HG03196 (cell line): ENCODE measurements around the gene CPNE4.
"Not testable (repeated sequence)": the region's sequence is repeated elsewhere in the genome, so short reads cannot be mapped to it uniquely, and the experiment has no call there.

Experiments
- ATAC-seq: cut with Tn5 transposase; IDR thresholded peaks from one replicate; pipeline ENCODE4 v1.9.1; 2021; ENCODE audit not compliant: unreplicated experiment

The CPNE4 gene

DNA sequence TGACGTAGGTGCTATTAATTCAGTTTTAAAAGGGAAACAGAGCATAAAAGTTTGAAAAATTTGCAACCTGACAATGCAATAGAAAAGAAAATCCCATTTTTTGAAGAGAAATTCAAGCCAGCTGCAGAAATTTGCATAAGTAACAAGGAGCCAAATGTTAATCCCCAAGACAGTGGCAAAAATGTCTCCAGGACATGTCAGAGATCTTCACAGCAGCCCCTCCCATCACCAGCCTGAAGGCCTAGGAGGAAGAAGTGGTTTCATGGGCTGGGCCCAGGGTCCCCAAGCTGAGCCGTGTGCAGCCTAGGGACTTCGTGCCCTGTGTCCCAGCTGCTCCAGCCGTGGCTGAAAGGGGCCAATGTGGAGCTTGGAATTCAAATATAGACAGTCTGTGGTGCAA, 148.9 kb downstream of the CPNE4 start:
- not testable (repeated sequence) for ATAC-seq

DNA sequence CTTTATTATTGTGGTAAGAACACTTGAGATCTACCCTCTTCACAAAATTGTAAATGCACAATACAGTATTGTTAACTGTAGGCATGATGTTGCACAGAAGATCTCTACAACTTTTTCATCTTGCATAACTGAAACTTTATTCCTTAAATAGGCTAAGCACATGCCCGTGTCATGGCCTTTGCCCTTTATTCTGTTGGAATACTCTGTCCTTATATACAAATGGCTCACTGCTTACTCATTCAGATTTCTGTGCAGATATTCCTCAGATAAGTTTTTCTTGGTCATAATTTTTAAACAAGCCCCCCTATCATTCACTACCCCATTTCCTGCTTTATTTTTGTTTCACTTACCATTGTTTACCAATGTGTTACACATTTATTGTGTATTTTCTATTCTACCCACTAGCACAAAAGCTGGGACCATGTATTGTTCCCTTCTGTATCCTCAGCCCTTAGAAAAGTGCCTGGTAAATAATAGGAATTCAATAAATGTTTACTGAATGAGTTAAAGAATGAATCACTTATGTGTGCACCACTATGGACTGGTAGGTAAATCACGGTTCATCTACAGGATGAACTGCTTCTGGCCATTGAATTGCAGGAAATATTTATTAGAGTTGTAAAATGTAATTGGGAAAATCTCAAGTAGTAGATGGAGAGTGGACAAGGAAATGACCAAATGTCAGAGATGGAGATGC, 151.0 kb downstream of the CPNE4 start:
- no peak for ATAC-seq

DNA sequence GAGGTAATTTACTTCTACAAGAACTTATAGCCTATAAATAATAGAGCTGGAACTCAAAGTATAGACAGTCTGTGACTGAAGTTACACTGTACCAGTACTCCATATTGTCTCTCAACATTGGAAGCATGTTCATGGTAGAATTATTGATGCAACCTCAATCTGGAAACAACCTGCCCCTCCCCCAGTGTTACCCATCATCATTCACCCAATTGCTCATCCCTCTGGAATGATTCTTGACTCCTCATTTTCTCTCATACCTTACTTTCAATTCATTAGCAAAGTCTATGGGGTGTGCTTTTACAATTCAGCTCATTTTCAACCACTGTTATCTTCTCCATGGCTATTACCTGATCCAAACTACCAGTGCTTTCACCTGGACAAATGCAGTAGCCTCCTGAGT, 151.7 kb downstream of the CPNE4 start:
- ATAC-seq, result no peak

DNA sequence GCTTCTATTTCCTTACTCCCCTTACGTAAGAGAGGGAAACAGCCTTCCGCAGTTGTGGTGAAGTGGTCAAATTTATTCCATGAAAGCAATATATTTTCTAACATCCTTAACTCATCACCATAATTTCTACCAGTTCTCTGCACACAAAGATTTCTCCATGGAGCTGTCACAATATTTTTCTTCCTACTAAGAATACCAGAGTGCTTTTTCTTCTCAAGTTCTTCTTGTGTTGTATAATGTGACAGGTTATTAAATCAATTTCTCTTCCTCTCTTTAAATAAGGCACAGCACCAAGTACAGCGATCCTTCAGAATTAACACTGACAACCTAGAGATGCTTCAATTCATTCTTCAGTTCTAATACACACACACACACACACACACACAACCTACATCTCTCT, 153.0 kb downstream of the CPNE4 start:
- ATAC-seq, result no peak

GRCh38 chr3:131880948-131881347, 153.9 kb downstream of the CPNE4 start:
- no peak for ATAC-seq

DNA sequence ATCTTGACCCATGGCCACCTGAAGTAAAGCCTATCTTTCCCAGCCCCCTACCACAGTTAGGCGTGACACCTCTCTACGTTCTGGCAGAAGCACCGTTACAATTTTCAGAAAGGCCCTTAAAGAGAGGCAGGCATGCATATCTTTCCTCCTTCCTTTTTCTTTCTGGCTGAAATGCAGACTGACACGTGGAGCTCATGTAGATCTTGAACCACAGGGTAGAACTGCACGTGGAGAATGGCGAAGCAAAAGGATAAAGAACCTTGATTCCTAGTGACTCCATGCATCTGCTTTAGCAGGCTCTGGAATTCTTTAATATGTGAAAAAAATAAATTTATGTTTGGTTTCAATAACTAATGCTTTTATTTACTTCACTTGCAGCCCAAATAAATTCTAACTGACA, 166.6 kb downstream of the CPNE4 start:
- no peak for ATAC-seq

DNA sequence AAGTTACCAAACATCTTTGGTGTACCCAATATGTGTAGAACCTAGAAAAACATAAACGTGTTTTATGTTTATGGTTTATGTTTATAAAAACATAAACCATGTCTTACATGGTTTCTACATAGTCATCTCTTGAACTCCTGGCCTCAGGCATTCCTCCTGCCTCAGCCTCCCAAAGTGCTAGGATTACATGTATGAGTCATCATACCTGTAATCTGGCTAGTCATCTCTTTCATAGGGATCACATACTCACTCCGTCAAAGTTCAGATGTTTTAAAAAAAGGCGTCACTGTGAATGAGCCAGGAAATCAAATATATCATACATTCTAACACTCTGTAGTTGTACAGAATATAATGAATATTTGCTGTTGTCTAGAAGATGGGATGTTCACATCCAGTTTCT, 178.6 kb downstream of the CPNE4 start:
- no peak for ATAC-seq

DNA sequence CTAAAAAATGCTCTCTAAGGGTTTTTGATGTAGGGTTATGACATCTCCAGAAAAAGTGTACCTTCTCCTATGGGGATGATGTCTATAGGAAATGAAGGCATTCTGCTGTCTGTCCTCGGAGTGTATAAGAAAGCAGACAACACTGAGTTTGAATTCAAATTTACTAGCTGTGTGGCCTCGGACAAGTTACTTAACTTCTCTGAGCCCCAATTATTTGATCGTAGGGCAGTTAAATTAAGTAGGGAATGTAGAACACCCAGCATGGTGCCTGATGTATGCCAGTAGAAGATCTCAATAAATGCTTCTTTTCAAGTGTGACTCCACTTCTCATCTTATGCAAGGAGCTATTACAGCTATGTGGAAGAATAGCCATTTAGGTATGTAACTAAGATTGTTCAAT, 184.6 kb downstream of the CPNE4 start:
- no peak for ATAC-seq

- no peak for ATAC-seq
Measured at GRCh38 chr3:131849616-131850015, 185.2 kb downstream of the CPNE4 start.

GRCh38 chr3:131847966-131848510, 186.8 kb downstream of the CPNE4 start:
- no peak for ATAC-seq

GRCh38 chr3:131846296-131846924, 188.4 kb downstream of the CPNE4 start:
- no peak for ATAC-seq

- no peak for ATAC-seq
Measured at GRCh38 chr3:131843174-131843573, 191.6 kb downstream of the CPNE4 start.

GRCh38 chr3:131840156-131840797, 194.5 kb downstream of the CPNE4 start:
- no peak for ATAC-seq

DNA sequence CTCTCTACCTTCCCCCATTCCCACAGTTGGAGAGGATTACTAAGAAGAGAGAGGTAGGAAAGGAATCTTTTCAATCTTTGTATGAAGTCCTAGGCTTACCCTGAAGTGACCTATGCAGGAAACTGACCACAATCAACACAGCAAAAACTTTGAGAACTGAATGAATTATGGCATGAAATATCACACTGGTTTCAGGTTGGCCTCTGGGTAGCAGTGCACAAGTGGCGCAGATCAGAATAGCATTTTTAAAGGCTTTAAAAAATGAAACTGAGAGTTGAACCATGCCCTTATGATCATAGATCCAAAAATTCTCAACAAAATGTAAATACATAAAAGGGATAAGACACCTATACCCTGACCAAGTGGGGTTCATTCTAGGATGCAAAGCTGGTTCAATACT, 198.9 kb downstream of the CPNE4 start:
- ATAC-seq, result no peak

DNA sequence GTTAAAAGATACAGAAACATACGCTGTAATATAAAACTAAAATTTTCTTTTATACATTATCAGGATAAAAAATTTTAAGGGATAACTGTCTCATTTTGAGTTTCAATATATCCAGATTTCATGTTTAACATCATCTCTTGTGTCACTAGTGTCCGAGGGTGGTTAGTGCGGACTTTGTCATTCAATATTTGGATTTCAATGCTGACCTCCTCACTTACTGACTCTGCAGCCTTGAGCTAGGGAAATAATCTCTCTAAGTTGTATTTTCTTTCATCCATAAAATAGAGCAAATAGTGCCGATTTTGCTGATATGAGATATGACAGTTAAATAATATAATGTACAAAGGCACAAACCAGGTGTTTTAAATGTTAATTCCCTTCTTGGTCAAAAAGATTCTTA, 203.2 kb downstream of the CPNE4 start:
- no peak for ATAC-seq

GRCh38 chr3:131821191-131821762, 213.5 kb downstream of the CPNE4 start:
- ATAC-seq, result no peak

DNA sequence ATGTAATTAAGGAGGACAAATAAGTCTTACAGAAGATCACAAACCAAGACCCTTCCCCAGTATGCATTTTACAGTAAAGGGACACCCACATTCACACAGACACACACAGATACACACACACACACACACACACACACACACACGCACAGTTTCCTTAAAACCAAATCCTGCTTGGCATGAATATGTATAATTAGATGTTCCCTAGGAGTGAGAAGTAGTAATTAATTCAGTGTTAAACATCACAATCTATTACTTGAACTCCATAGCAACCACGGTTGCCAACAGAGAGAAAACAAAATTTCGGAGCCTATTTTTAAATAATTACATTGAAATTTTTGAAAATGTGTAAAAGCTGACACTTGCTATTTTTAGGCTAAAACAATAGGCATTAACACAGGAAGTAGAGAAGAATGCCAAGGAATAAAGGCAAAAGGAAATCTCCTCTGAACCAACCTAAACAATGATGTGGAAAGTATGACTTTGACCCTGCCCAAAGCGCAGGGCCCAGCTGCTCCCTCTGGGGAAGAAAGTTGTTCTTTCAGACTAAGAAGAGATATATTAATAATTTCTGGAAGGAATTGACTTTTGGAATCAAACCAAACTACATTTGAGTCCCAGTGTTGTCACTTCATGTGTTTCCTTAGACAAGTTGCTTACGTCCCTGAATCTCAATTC, 215.3 kb downstream of the CPNE4 start:
- ATAC-seq, result no peak

- no peak for ATAC-seq
Measured at GRCh38 chr3:131812433-131812832, 222.4 kb downstream of the CPNE4 start.

DNA sequence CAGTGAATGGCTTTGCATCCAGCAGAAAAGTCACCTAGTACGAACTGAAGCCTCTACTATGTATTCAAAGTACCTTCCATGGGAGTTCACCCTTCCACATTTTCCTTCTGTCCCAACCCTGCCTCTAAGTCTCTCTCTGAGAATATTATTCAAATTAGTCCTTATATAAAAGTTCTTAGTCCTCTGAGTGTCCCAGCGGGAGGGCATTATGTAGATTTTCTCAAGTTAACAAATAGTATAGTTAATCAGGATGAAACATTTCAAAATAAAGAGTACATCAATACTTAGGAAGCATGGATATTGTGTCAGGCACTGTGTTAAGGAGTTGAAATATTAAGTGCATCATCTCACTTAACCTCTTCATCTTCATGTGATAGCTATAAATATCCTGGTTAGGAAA, 223.3 kb downstream of the CPNE4 start:
- ATAC-seq, result no peak

- no peak for ATAC-seq
Measured at GRCh38 chr3:131807822-131808221, 227.0 kb downstream of the CPNE4 start.

DNA sequence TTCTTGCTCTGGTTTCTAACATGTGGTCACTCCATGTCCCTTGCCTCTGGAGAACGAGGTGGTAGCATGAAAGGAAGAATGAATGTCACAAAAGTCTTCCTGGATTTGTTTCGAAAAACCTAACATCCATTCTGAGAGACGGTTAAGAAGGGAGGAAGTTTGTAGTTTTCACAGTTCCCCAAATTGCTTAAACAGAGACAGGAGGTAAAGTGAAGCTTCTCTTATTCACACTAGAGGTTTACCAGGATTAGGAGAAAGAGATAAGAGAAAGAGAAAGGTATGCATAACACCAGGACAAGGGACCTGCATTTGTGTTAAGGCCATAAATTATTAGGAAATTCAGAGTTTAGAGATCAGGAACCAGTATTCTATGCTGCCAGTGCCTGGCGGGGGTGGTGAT, 228.1 kb downstream of the CPNE4 start:
- no peak for ATAC-seq
